ENCODE data around the gene USP5. TPM values are rescaled to one million over a fixed set of nuclear protein-coding genes. Genes with fewer than 3 reads are reported as not detected.

Gene USP5
- total and polyA plus RNA-seq, 9 donors, result 13.9 to 84.3 (median 54.9) TPM

DNA sequence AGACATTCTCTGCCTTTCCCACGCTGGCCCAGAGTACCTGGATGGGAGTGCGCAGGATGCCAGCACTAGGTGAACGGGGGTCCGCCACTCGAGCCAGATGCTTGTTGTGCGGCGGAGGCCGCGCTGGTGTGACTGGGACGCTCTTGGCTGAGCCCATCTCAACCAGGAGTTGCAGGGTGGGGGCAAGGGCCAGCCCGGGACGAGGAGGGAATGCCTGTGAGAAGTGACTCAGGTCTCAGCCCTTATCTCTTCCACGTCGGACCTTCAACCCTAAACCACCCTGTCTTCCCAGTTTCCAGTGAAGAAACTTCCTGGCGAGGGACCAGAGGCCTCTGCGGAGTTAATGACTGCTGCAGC lies 1.2 kb upstream of the USP5 start:
- Histone ChIP-seq H3K4me1 (ENCODE audit: insufficient read depth) (peaks cover 7% of the 10 kb centered on the region), H3K4me3 (no peak overlapping the region), H3K9me3 (no peaks in the 10 kb centered on the region), H3K27ac (no peak overlapping the region), H3K36me3 (no peaks in the 10 kb centered on the region), H3K27me3 (no peaks in the 10 kb centered on the region)
- TF ChIP-seq EP300 (IDR thresholded peaks at IDR 0.05) (no peak), POLR2A (IDR thresholded peaks at IDR 0.05) (no peak)
- TF ChIP-seq, protein P1, sequence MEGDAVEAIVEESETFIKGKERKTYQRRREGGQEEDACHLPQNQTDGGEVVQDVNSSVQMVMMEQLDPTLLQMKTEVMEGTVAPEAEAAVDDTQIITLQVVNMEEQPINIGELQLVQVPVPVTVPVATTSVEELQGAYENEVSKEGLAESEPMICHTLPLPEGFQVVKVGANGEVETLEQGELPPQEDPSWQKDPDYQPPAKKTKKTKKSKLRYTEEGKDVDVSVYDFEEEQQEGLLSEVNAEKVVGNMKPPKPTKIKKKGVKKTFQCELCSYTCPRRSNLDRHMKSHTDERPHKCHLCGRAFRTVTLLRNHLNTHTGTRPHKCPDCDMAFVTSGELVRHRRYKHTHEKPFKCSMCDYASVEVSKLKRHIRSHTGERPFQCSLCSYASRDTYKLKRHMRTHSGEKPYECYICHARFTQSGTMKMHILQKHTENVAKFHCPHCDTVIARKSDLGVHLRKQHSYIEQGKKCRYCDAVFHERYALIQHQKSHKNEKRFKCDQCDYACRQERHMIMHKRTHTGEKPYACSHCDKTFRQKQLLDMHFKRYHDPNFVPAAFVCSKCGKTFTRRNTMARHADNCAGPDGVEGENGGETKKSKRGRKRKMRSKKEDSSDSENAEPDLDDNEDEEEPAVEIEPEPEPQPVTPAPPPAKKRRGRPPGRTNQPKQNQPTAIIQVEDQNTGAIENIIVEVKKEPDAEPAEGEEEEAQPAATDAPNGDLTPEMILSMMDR (IDR thresholded peaks at IDR 0.05), result no peak
- WGBS, 3 donors, result 38 to 44% (median 43%) methylated on average over 14 to 16 of the region's 16 CpGs
- no peak for DNase-seq
- intact Hi-C loops (cut with DNase I), result no loop called here

DNA sequence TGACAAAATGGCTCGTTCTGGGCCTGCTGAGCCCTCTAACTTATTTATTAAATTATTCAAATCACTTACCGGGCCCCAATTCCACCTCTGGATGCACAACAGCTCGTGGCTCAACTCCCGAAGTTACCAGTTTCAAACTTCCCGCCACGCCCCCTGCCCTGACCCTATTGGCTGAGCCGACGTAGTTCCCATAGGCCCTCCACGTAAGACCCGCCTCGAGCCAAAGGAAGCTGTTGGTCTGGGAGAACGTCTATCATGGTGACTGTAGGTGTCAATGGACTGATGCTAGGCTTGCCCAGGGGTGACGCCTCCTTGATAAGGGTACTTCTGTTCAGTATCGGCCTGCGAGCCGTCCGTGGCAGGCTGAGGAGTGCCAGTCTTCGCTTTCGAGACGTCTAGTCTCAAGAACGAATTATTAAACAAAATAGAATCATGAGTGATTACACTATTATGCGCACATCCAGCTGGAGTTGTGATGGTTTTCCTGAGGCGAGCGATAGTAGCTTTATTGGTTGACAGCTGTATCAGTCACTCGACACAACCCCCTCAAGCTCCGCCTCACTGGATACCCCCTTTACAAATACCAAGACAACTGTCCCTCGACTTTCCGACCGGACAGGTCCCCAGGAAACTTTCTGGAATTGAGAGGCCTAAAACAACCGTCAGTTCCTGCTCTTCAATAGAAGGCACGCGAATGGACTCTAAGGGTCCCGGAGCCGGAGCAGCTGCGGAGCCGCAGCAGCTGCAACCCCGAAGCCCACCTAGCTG lies 613 bp upstream of the USP5 start, which contains the start of gene CDCA3:
TSS of gene CDCA3 (minus strand) at position 134 of the 768 bp plus-strand sequence. CDS start 334 bp downstream, outside the sequence.
- peak within 1 kb of the TSS; percentile 72 for H3K4me3 ChIP-seq
- H3K27me3 ChIP-seq, result no peaks in the 10 kb centered on the region
- TF ChIP-seq, protein P1 (IDR thresholded peaks at IDR 0.05), result no peak
- TF ChIP-seq POLR2A (IDR thresholded peaks at IDR 0.05), result peak; percentile 36
- no peaks in the 10 kb centered on the region for H3K9me3 ChIP-seq
- intact Hi-C loops (cut with DNase I), result no loop called here
- no peaks in the 10 kb centered on the region for H3K36me3 ChIP-seq
- DNase-seq, result peak; percentile 93 to 96 (median 94)
- H3K27ac ChIP-seq, result peak within 1 kb of the TSS; percentile 48 to 91
- H3K4me1 ChIP-seq (ENCODE audit: insufficient read depth), result peaks cover 7% of the 10 kb centered on the region
- WGBS, 3 donors, result 0 to 1% (median 0%) methylated on average over 37 of the region's 37 CpGs

DNA sequence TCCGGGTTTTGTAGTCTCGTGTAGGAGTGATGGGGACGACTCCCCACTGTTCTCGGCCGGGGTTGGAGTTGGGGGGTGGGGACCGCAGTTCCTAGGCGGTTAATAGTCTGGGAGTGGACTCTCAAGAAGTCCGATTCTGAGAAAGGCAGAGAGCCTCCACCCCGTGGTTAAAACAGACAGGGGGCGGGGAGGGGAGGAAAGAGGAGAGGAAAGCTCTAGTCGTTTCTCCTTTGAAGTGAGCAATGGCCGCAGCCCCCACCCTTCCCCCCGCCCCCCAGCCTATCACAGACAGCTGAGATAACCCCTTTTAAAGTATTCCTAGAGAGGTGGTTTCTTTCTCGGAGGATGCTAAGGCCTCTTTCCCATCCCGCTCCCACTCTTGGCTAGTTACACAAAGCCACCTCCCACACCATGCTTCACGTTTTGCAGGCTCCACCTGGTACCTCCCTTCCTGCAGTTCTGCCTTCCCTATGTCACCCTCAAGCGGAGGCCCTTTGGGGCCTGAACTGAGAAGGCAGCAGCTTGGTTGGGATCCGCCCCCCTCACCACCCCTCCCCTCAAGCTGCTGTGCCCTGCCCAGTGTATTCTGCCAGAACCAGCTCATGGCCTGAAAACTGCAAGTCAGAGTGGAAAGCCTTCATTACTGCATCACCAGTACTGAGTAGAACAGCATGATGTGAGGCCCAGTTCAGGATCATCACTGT lies 853 bp downstream of the USP5 start:
- DNase-seq, result peak; percentile 43 to 64 (median 63)
- intact Hi-C loops (cut with DNase I), result no loop called here

DNA sequence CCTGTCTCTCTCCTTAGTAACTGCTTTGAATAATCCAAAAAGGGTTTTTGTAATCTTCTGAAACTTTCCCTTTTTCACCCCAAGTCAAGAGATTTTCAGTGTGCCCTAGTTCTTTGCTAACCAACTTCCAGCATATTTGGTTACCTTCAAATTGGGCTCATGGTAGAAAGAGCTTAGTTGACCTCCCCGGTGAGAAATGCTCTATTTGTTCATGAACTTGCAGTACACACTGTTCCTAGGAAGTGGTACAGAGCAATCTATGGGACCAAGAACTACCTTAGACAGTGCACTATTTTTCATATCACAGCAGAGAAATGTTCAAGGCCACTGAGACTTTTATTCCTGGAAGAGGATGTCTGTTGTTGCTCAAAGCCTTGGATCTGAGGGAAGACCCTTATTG lies 1.7 kb downstream of the USP5 start:
- Histone ChIP-seq H3K27me3 (no peaks in the 10 kb centered on the region), H3K36me3 (no peaks in the 10 kb centered on the region), H3K4me1 (ENCODE audit: insufficient read depth) (peaks cover 7% of the 10 kb centered on the region), H3K9me3 (no peaks in the 10 kb centered on the region), H3K27ac (peak overlapping the region in 1 of 2 donors; percentile 42), H3K4me3 (no peak overlapping the region)
- intact Hi-C loops (cut with DNase I), result no loop called here
- no peak for DNase-seq
- WGBS, 3 donors, result 13 to 26% (median 14%) methylated on average over 1 of the region's 1 CpG
- TF ChIP-seq EP300 (IDR thresholded peaks at IDR 0.05), result no peak
- TF ChIP-seq, protein P1 (IDR thresholded peaks at IDR 0.05), result no peak
- TF ChIP-seq POLR2A (IDR thresholded peaks at IDR 0.05), result no peak

More for the DNA sequence above, 853 bp downstream of the USP5 start:
- WGBS, 3 donors, result 0 to 1% (median 1%) methylated on average over 18 of the region's 18 CpGs
- H3K36me3 ChIP-seq, result no peaks in the 10 kb centered on the region
- no peaks in the 10 kb centered on the region for H3K27me3 ChIP-seq
- peaks cover 7% of the 10 kb centered on the region for H3K4me1 ChIP-seq (ENCODE audit: insufficient read depth)
- H3K9me3 ChIP-seq, result no peaks in the 10 kb centered on the region
- TF ChIP-seq POLR2A (IDR thresholded peaks at IDR 0.05) (peak; percentile 15), EP300 (IDR thresholded peaks at IDR 0.05) (no peak)
- H3K4me3 ChIP-seq, result peak overlapping the region; percentile 48
- H3K27ac ChIP-seq, result peak overlapping the region in 1 of 2 donors; percentile 42
